ENCODE measurements around the gene WDR36. TPM values are rescaled to one million over a fixed set of nuclear protein-coding genes. Genes with fewer than 3 reads are reported as not detected.

WDR36 gene
- total RNA-seq, 2 donors from 2014 or later, result 21.0 to 22.4 TPM

- intact Hi-C loops (cut with DNase I), result loop anchor here (10.0 kb wide), 1 partner anchor 321 kb away; no protein-coding TSS in a partner anchor
- no peak for DNase-seq (ENCODE audit: low spot score)
- no peak overlapping the region for H3K4me3 ChIP-seq
- H3K27me3 ChIP-seq (replicated peaks; ENCODE audit: insufficient read depth), result peaks cover 5% of the 10 kb centered on the region
- no peak overlapping the region for H3K27ac ChIP-seq
- no peaks in the 10 kb centered on the region for H3K36me3 ChIP-seq
- H3K9me3 ChIP-seq, result no peaks in the 10 kb centered on the region
- H3K4me1 ChIP-seq (replicated peaks), result no peaks in the 10 kb centered on the region
- TF ChIP-seq POLR2A (IDR thresholded peaks at IDR 0.05) (no peak), POLR2AphosphoS5 (IDR thresholded peaks at IDR 0.05) (no peak), CTCF (IDR thresholded peaks at IDR 0.05) (no peak)
Observed at GRCh38 chr5:111075520-111075919, 16.6 kb upstream of the WDR36 start.

GRCh38 chr5:111076091-111076490 lies 16.1 kb upstream of the WDR36 start:
- Histone ChIP-seq H3K9me3 (no peaks in the 10 kb centered on the region), H3K4me1 (replicated peaks) (no peaks in the 10 kb centered on the region), H3K36me3 (no peaks in the 10 kb centered on the region), H3K4me3 (no peak overlapping the region), H3K27ac (no peak overlapping the region), H3K27me3 (replicated peaks; ENCODE audit: insufficient read depth) (no peaks in the 10 kb centered on the region)
- TF ChIP-seq POLR2A (IDR thresholded peaks at IDR 0.05) (no peak), CTCF (IDR thresholded peaks at IDR 0.05) (no peak), POLR2AphosphoS5 (IDR thresholded peaks at IDR 0.05) (no peak)
- intact Hi-C loops (cut with DNase I), result loop anchor here (10.0 kb wide), 1 partner anchor 321 kb away; no protein-coding TSS in a partner anchor
- 40% methylated on average over 1 of the region's 1 CpG for WGBS
- DNase-seq (ENCODE audit: low spot score), result no peak

GRCh38 chr5:111077678-111078077 lies 14.5 kb upstream of the WDR36 start:
- no peaks in the 10 kb centered on the region for H3K4me1 ChIP-seq (replicated peaks)
- no peaks in the 10 kb centered on the region for H3K36me3 ChIP-seq
- no peaks in the 10 kb centered on the region for H3K27me3 ChIP-seq (replicated peaks; ENCODE audit: insufficient read depth)
- TF ChIP-seq POLR2A (IDR thresholded peaks at IDR 0.05) (no peak), POLR2AphosphoS5 (IDR thresholded peaks at IDR 0.05) (no peak), CTCF (IDR thresholded peaks at IDR 0.05) (no peak)
- H3K27ac ChIP-seq, result no peak overlapping the region
- H3K4me3 ChIP-seq, result no peak overlapping the region
- WGBS, result 88% methylated on average over 2 of the region's 2 CpGs
- intact Hi-C loops (cut with DNase I), result loop anchor here (10.0 kb wide), 1 partner anchor 323 kb away; no protein-coding TSS in a partner anchor
- DNase-seq (ENCODE audit: low spot score), result no peak
- no peaks in the 10 kb centered on the region for H3K9me3 ChIP-seq

GRCh38 chr5:111079846-111080245 lies 12.3 kb upstream of the WDR36 start:
- no peak for DNase-seq (ENCODE audit: low spot score)
- WGBS, result 88% methylated on average over 1 of the region's 1 CpG
- no peak overlapping the region for H3K4me3 ChIP-seq
- no peaks in the 10 kb centered on the region for H3K9me3 ChIP-seq
- intact Hi-C loops (cut with DNase I), result loop anchor here (10.0 kb wide), 1 partner anchor 325 kb away; no protein-coding TSS in a partner anchor
- H3K27ac ChIP-seq, result no peak overlapping the region
- H3K36me3 ChIP-seq, result no peaks in the 10 kb centered on the region
- TF ChIP-seq CTCF (IDR thresholded peaks at IDR 0.05) (no peak), POLR2AphosphoS5 (IDR thresholded peaks at IDR 0.05) (no peak), POLR2A (IDR thresholded peaks at IDR 0.05) (no peak)
- no peaks in the 10 kb centered on the region for H3K4me1 ChIP-seq (replicated peaks)
- H3K27me3 ChIP-seq (replicated peaks; ENCODE audit: insufficient read depth), result no peaks in the 10 kb centered on the region

- WGBS, result 76% methylated on average over 7 of the region's 7 CpGs
- Histone ChIP-seq H3K9me3 (no peaks in the 10 kb centered on the region), H3K27me3 (replicated peaks; ENCODE audit: insufficient read depth) (no peaks in the 10 kb centered on the region), H3K27ac (no peak overlapping the region), H3K4me3 (no peak overlapping the region), H3K4me1 (replicated peaks) (no peaks in the 10 kb centered on the region), H3K36me3 (no peaks in the 10 kb centered on the region)
- TF ChIP-seq POLR2A (IDR thresholded peaks at IDR 0.05) (no peak), CTCF (IDR thresholded peaks at IDR 0.05) (no peak), POLR2AphosphoS5 (IDR thresholded peaks at IDR 0.05) (no peak)
- DNase-seq (ENCODE audit: low spot score), result no peak
- intact Hi-C loops (cut with DNase I), result no loop called here
Observed at GRCh38 chr5:111083323-111083722, 8.8 kb upstream of the WDR36 start.

Data from prostate gland (tissue), 2 donors.